ENCODE data around the gene GLOD5. TPM values are rescaled to one million over a fixed set of nuclear protein-coding genes. Genes with fewer than 3 reads are reported as not detected.

Gene GLOD5
- total and polyA plus RNA-seq, 9 donors: not detected

- no peaks in the 10 kb centered on the region for H3K27me3 ChIP-seq
- no peak overlapping the region for H3K27ac ChIP-seq
- H3K4me3 ChIP-seq: no peak overlapping the region
- no peak for TF ChIP-seq POLR2A (IDR thresholded peaks at IDR 0.05)
- TF ChIP-seq CTCF (IDR thresholded peaks at IDR 0.05): no peak
- no peak for TF ChIP-seq EP300 (IDR thresholded peaks at IDR 0.05)
- H3K9me3 ChIP-seq: no peaks in the 10 kb centered on the region
- DNase-seq: no peak
- no peaks in the 10 kb centered on the region for H3K36me3 ChIP-seq
- no peaks in the 10 kb centered on the region for H3K4me1 ChIP-seq (ENCODE audit: insufficient read depth)
- intact Hi-C loops (cut with DNase I): no loop called here
- WGBS, 3 donors: 56 to 69% (median 65%) methylated on average over 2 of the region's 2 CpGs
Measured at GRCh38 chrX:48715072-48715471, 46.5 kb upstream of the GLOD5 start.

GRCh38 chrX:48715876-48716502 lies 45.6 kb upstream of the GLOD5 start:
- Histone ChIP-seq H3K27ac (no peak overlapping the region), H3K27me3 (no peaks in the 10 kb centered on the region), H3K4me3 (no peak overlapping the region), H3K9me3 (no peaks in the 10 kb centered on the region), H3K36me3 (no peaks in the 10 kb centered on the region), H3K4me1 (ENCODE audit: insufficient read depth) (no peaks in the 10 kb centered on the region)
- 64 to 71% (median 67%) methylated on average over 4 of the region's 4 CpGs for WGBS, 3 donors
- TF ChIP-seq EP300 (IDR thresholded peaks at IDR 0.05) (no peak), POLR2A (IDR thresholded peaks at IDR 0.05) (no peak), CTCF (IDR thresholded peaks at IDR 0.05) (no peak)
- intact Hi-C loops (cut with DNase I): no loop called here
- no peak for DNase-seq

GRCh38 chrX:48719958-48720357 lies 41.6 kb upstream of the GLOD5 start:
- H3K9me3 ChIP-seq: no peaks in the 10 kb centered on the region
- WGBS, 3 donors: 53 to 63% (median 53%) methylated on average over 2 of the region's 2 CpGs
- no peak for TF ChIP-seq POLR2A (IDR thresholded peaks at IDR 0.05)
- no peak for TF ChIP-seq EP300 (IDR thresholded peaks at IDR 0.05)
- TF ChIP-seq CTCF (IDR thresholded peaks at IDR 0.05): no peak
- no peaks in the 10 kb centered on the region for H3K4me1 ChIP-seq (ENCODE audit: insufficient read depth)
- no peaks in the 10 kb centered on the region for H3K27me3 ChIP-seq
- no peak overlapping the region for H3K4me3 ChIP-seq
- H3K36me3 ChIP-seq: no peaks in the 10 kb centered on the region
- DNase-seq: no peak
- intact Hi-C loops (cut with DNase I): no loop called here
- no peak overlapping the region for H3K27ac ChIP-seq

- WGBS, 3 donors: 59 to 73% (median 61%) methylated on average over 4 of the region's 4 CpGs
- Histone ChIP-seq H3K4me1 (ENCODE audit: insufficient read depth) (no peaks in the 10 kb centered on the region), H3K27me3 (no peaks in the 10 kb centered on the region), H3K36me3 (no peaks in the 10 kb centered on the region), H3K27ac (no peak overlapping the region), H3K4me3 (no peak overlapping the region), H3K9me3 (no peaks in the 10 kb centered on the region)
- DNase-seq: no peak
- no peak for TF ChIP-seq POLR2A (IDR thresholded peaks at IDR 0.05)
- no peak for TF ChIP-seq CTCF (IDR thresholded peaks at IDR 0.05)
- TF ChIP-seq EP300 (IDR thresholded peaks at IDR 0.05): no peak
- intact Hi-C loops (cut with DNase I): no loop called here
Measured at GRCh38 chrX:48720577-48721250, 40.8 kb upstream of the GLOD5 start.

Measured in ovary (tissue), 9 donors.